GM04504 (cell line): Measurements from ENCODE around the gene SECTM1.

ENCODE experiments used
- DNase-seq: peaks from one replicate; pipeline ENCODE4 v3.0.0-alpha.2; 2012; ENCODE audit warnings: low read depth

Gene SECTM1

DNA sequence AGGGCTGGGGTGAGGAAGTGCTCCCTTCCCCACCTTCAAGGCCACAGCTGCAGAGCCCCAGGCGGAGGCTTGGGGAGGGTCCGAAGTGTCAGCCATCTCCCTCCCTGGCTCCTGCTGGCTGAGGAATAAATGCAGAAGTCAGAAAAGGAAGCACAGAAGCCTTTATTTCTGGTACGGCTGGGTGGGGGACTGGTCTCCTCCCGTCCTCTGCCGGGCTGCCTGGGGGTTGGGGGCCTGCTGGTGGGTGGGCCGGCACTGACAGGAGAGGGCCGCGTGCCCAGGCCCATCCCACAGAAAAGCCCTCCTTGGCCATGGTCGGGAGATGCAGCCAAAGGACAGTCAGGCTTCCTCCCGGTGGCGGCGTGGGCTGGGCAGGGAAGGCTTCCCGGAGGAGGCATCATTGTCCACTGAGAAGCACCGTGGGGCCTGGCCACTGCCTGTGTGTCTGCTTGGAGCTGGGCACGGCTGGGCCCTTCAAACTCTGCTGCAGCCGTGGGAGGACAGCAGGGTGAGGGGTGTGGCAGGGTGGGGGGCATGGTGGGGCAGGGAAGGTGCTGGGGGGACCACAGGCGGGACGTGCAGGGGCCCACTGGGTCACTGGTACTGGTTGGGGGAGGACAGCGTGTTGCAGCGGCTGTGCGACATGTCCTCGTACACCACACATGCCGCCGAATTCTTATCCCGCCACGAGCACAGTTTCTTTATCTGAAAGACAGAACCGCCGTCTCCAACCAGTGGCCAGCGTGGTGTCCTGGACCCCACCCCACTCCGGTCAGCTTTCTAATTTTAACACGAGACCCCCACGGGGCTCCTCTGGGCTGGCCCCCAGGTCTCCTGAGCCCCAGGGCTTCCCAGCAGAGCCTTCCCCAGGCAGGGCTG is 18.6 kb downstream of the SECTM1 start:
- no peak for DNase-seq

DNA sequence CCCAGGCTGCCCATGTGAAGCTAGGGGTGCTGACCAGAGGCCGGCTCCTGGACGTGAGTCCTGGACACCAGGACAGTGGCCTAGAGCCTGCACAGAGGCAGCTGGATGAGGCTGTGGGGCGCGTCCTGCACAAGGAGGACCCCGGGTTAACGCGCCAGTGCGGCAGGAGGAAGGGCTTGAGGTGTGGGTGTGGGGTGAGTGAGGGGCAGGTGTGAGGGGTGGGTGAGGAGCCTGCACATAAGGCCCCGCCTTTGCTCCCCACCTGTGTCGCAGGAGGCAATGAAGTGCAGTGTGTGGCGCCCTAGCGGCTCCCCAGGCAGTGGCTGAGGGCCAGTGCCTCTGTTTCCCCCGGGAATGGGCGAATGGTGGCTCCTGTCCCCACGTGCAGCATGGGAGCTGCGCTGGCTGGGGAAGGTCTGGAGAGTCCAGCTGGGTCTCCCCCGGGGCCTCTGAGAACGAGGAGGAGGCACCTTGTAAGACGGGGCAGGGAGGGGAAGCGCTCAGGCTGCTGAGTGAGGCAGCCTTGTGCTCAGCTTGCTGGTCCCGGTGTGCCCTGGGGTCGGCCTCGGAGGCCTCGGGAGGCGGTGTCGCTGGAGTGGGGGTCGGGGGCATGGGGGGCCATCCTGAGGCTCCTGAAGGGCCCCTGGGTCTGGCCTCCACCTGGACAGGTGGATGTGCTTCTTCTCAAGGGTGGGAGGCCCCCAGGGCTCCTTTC is 19.4 kb downstream of the SECTM1 start:
- no peak for DNase-seq

DNA sequence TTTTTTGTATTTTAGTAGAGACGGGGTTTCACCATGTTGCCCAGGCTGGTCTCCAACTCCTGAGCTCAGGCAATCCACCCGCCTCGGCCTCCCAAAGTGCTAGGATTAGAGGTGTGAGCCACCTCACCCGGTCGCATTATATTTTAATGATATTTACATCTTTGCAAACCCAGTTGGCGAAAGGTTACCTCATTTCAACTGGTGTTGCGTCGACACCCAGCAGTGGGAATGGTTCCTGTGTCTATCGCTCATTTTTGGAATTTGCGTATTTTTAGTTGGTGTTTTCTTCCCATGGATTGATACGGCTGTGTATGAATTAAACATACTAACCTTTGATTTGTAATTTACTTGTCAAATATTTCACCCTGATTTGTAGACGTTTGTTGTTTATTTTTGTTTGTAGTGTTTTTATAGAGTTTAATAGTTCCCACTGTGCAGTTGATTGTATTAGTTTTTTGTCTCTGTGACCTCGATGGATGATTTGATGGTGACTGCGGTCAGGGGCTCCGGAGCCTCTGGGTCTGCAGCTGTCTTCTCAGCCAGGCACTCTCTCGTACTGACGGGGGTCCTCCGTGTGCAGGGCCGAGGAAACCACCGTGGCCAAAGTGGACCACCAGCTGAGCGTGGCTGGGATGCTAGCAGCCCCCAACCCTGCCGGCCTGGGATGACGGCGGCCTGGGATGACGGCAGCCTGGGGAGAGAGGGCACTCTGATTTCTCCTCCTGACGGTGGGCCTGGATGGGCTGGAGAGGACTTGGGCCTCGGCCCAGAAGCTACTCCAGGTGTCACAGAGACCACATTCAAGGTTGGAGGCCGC is 20.2 kb downstream of the SECTM1 start:
- DNase-seq = no peak

DNA sequence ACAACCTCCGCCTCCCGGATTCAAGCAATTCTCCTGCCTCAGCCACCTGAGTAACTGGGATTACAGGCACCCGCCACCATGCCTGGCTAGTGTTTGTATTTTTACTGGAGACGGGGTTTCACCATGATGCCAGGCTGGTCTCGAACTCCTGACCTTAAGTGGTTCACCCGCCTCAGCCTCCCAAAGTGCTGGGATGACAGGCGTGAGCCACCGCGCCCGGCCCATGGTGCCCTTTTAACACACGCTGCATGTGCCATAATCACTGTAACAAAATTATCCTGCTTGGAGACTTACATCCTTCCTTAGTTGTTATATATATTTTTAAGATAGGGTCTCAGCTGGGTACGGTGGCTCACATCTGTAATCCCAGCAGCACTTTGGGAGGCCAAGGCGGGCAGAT is 21.6 kb downstream of the SECTM1 start:
- DNase-seq = no peak

DNA sequence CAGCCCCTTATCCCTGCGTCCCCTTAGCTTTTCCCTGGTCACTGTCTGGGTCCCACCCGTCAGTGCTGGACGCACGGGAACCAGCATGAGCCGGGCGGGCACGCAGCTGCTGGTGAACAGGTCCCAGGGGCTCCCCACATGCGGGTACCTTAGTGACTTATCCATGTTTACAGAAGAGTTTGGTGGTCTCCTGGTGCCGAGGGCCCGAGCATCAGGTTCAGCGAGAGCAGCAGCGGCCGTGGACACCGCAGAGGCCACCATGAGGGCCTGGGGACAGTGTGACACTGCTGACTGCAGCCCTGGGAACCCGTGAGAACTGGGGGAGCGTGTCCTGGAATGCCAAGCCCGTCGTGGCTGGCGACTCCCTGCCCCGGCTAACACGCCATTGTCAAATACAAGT is 22.7 kb downstream of the SECTM1 start:
- no peak for DNase-seq

DNA sequence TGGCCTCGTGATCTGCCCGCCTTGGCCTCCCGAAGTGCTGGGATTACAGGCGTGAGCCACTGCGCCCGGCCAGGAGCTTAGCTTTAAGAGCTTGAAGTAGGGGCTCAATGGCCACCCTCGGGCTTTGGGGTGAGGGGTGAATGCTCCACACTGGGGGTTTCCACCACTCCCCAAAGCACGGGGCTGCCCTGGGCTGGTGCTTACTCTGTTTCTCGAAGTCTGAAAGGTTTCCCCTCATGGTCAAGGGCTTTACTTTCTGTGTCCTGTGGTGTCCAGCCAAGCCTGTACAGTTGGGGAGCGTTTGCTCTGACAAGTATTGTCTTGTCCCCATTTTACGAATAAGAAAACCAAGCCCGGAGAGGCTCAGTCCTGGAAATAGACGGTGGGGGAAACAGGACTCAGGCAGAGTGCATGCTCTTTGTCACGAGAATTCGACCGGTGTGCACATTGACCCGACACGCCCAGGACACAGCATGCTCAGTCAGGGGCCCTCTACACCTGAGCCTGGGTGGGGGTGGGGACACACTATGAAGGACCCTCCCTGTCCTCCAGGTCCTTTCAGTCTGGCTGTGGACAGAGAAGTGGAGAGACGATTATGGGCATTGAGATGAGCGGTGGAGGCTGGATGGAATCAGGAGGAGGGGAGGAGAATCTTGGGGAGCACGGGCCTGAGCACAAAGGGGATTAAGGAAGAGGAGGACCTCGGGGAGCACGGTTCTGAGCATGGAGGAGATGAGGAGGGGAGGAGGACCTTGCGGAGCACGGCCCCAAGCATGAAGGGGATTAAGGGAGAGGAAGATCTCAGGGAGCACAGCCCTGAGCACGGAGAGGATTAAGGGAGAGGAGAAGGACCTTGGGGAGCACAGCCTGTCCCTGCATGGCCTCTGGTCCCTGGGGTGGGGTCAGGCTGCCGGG is 23.7 kb downstream of the SECTM1 start:
- no peak for DNase-seq

DNA sequence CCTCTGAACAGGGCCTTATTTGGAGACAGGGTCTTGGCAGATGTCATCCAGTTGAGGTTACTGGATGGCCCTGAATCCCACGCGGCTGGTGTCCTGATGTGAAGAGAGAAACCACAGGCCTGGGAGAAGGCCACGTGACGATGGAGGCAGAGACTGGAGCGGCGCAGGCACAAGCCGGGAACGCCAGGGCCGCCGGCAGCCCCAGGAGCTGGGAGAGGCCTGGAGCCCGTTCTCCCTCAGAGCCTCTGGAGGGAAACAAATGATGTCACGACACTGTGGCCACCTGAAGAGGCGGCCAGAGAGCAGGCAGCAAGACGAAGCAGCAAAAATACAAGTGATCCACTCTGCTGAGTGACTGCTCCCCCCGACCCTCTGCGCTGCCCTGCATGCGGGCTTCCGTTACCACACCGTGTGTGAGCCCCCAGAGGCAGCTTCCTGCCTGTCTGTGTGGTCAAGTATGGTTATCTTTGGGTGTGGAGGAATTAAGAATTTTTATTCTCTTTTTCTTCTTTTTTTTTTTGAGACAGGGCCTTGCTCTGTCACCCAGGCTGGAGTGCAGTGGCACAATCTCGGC is 27.8 kb downstream of the SECTM1 start:
- no peak for DNase-seq

DNA sequence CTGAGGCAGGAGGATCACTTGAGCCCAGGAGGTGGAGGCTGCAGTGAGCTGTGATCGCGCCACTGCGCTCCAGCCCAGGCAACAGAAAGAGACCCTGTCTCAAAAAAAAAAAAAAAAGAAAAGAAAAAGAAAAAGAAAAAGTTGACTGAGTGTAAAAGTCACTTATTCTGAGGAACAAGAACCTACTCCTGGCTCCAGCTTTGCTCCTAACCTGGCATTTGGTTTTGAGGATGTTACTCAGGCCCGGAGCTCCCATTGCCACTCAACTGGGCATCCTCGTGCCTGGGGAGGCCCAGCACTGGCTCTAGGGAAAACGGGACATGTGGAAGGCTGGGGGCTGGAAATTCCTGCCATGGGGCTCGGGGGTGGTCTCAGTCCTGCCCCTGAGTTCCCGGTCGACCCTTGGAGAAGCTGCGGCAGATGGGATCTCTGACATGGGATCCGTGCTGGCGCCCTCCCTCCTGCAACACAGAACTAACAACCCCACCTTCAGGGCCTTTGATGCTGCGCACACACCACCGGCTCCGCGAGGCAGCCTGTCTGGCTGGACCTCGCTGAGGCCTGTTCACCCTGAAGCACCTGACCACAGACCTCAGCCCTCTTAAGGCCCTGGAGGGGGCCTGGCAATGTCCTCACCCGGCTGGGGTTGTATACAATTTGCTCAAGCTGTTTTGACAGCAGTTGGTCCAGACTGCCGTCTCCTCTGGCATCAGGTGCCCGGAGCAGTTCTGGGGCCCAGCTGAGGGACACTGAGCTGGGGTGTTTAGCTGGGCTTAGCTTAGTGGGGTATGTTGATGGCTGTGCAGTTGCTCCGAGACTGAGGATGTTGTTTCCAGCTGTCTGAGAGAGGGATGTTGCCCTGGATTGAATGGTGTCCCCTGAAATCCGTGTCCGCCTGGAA is 28.5 kb downstream of the SECTM1 start:
- DNase-seq = no peak

DNA sequence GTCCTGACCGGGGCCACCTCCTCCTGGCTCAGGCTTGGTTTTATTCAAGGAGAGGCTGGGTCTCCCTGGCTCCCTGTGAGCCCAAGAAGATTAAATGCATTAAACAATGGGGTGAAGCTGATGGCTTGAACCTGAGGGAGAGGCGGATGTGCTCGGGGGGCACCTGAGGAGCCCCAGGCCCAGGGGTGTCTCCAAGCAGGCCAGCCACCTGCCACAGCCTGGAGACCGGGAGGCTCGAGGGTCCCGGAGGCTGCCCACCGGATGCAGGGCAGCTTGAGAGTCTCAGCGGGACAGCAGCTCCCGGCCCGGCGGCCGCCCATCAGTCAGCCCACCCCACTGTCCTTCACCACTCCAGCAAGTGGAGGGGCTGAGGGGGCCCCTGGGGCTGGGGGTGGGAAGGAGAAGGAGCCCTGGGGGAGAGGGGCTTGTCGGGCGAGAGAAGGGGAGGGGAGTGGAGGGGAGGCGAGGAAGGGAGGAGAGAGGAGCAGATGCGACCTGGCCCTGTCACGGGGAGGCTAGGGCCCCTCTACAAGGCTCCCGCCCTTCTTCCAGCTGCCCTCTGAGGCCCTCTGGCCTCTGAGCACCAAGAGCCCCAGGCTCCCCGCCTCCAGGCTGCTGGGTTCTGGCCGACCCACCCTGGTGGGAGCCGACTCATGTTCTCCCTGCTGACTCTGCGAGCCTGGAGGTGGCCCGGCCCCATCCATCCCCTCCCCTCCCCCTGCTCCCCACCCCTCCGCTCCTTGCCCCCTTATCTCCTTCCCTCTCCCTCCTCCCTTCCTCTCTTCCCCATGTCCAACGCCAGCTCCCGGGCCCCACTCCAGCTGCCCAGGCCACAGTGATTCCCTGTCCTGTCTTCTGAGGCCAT is 29.4 kb downstream of the SECTM1 start:
- DNase-seq = no peak

DNA sequence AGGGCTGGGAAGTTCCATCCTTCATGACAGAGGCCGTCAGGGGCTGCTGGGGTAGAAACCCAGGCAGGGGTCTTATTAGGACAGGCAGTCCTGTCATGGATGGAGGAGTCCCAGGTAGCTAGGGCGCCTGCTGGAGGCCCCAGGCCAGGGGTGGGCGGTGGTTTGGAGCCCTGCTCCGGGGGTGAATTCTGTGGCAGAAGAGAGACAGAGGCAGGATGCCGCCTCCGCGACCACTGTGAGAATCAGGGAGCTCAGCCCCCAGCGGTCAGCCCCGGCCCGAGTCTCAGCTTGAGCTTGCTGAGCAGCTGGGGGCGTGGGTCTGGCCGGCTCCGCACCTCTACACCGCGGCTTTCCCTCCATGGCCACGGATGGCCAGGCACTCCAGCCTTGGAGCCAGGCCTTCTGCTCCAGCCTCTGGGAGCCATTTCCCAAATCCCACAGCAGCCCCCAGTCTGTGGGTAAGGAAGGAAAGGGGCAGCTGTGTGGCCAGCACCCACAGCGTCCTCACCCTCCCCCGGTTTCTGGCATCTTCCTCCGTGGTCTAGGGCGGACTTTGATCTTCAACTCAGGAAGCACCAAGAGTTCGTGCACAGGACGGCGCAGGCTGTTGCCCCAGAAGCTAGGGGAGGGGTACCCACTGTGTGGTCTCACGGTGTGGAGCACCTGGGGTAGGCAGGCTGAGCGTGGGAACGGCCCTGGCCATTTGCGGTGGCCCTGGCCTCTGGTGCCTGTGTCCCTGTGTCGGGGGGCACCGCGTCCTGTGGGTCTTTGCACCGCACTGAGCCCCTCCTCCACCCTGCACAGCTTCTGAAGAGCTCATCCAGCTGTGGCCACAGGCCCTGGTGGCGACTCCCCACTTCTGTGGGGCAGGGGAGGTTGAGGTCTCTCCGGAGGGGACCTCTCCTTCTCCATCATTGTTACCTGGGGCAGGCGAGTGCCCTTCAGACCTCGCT is 30.3 kb downstream of the SECTM1 start:
- no peak for DNase-seq

DNA sequence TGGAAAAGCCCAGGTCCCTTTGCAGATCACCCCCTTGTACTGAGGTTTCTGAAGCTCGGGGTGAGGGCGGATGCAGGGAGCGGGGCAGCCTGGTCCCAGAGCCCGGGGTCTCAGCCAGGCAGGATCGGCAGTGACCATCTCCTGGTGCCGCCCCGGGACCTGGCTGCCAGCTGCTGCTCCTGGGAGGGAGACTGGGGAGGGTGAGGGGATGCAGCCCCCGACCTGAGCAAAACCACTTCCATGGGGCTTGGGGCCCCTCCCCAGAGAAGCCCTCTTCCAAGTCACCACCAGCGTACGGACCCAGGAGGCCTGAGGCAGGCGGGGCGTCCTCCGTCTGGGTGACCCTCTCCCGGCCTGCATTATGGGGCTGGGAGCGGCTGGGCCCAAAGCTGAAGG is 31.0 kb downstream of the SECTM1 start:
- DNase-seq = no peak

DNA sequence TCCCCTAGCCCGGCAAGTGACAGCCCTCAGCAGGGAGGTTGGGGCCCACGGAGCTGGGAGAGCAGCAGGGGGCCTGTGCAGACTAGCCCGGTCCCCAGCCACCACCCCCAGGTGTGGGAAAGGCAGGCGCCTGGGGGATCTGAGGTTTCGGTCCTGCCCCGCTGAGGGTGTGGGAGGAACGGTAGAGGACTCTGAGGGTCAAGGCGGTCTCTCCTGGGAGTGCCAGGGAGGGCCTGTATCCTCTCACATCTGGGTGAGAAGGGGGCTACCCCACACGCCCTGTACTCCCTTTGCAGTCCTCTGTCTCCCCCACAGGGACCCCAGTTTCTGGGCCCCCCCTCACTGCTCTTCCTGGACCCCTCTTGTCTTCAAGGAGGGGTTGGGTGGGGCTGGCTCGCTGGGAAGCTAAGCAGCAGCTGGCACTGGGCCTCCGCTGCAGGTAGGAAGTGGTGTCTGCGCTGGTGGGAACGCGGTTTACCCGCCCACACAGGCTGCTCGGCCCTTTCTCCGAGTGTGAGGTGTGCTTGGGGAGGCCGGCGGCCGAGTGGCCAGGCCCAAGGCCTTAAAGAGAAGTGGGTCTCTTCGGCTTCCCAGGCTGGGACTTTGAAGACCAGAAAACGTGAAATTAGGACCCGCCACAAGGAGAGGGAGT is 31.5 kb downstream of the SECTM1 start:
- DNase-seq = no peak

DNA sequence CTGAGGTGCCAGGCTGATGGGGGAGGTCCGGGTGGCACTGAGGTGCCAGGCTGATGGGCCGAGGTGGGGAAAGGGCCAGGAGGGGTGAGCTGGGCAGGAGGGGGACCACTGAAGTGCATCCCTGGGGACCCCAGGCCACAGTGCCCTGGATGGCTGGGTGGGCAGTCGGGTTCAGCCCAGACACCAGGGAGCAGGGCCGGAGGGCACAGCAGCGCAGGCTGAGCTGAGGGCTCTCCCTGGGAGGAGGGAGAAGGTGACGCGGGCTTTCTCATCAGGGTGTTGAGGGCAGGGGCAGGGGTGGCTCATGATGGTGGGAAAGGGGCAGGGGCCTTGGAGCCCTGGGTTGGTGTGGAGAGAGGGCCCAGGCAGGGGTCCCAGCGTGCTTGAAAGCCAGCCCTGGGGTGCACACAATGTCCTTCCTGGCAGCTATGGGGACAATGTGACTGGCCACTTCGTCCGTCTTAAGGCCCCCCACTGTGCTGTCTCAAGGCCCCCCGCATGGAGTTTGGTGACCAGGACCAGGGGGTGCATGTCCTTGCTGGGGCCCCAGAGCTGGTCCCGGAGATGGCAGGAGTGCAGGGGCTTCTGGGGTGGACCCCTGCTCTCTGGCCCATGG is 32.2 kb downstream of the SECTM1 start:
- no peak for DNase-seq

DNA sequence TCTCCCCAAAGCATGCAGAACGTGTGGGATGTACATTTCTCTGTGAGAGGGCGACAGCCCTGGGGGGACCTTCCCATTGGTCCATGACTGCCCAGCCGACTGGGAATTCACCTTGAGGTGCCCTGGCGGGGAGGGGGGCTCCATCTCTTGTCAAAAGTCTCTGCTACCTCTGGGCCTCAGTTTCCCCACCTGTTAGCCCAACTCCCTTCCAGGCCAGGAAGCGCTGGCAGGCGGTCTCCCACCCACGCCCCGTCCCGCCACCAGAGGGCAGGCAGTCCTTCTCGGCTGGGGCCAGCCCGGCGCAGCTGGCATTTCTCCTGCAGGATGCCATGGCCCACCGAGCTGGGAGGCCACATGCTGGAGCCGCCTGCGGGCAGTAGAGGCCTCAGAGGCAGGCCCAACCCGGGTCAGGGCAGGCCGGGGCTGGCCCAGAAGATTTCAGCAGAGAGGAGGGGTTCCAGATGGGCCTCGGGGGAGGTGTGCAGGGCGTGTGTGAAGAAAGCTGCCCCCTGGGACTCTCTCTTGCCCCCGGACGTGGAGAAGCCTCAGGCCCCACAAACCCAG is 32.8 kb downstream of the SECTM1 start:
- DNase-seq = no peak

DNA sequence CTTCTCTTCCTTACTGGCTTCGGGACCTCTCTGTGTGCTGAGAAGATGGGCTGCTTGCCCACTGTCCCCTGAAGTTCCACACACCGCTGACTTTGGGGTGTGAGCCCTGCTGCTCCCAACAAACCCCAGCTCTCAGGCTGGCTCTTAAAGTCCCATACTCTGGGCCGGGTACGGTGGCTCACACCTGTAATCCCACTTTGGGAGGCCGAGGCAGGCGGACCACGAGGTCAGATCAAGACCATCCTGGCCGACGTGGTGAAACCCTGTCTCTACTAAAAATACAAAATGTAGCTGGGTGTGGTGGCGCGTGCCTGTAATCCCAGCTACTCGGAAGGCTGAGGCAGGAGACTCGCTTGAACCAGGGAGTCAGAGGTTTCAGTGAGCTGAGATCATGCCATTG is 33.3 kb downstream of the SECTM1 start:
- DNase-seq = no peak

DNA sequence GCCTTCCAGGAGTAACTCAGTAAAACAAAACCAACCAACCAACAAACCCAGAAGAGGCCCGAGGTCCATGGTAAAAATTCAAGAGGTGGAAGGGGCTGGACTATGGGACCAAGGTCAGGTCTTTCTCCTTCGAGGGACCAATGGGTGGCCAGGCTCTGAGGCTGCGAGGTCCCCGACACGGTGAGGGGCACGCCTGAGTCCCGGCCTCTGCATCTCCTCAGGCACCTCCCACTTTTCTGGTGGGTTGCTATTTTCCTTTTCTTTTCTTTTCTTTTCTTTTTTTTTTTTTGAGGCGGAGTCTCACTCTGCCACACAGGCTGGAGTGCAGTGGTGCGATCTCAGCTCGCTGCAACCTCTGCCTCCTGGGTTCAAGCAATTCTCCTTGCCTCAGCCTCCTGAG is 34.1 kb downstream of the SECTM1 start:
- no peak for DNase-seq
